Stomach (tissue), 4 donors: ENCODE results near the gene PDE6A.

Experiments
- CTCF ChIP-seq, 7 experiments: fragments of 450-650 bp in 4 of 7; fragments of 200-600 bp in 3 of 7; sonication (generic) in 3 of 7; IDR thresholded peaks; one replicate each; pipeline ENCODE4 v1.5.1; 2016 to 2019; ENCODE audit warnings: antibody characterized with exemption in 7 of 7, control low read depth in 2 of 7, mild to moderate bottlenecking in 1 of 7
- POLR2A ChIP-seq, 4 donors: fragments of 450-650 bp; IDR thresholded peaks; one replicate each; pipeline ENCODE4 v1.6.1; 2016; ENCODE audit warnings: antibody characterized with exemption in 4 of 4, control low read depth in 2 of 4, mild to moderate bottlenecking in 1 of 4, moderate library complexity in 1 of 4
- POLR2AphosphoS5 ChIP-seq, 3 donors: sonication (generic); formaldehyde crosslinking; IDR thresholded peaks; one replicate each; pipeline ENCODE4 v1.6.1; 2016; ENCODE audit warnings: antibody characterized with exemption in 3 of 3

- TF ChIP-seq POLR2AphosphoS5 (IDR thresholded peaks at IDR 0.05), result no peak
- no peak for TF ChIP-seq POLR2A (IDR thresholded peaks at IDR 0.05)
- TF ChIP-seq CTCF (IDR thresholded peaks at IDR 0.05), result no peak
Measured at GRCh38 chr5:149954798-149955197, 10.2 kb upstream of the PDE6A start.
